Subcutaneous abdominal adipose tissue (tissue), 5 donors: ENCODE measurements around the gene TEX22.

Experiments
- H3K27ac ChIP-seq: one replicate; pipeline ENCODE4 v1.7.0; 2013; ENCODE audit warnings: low read depth, mild to moderate bottlenecking, inconsistent platforms, low read length, moderate library complexity
- H3K27me3 ChIP-seq, 5 donors: one replicate each; pipeline ENCODE4 v1.7.0; 2013; ENCODE audit warnings: low read length in 5 of 5, inconsistent platforms in 1 of 5; ENCODE audit not compliant: control insufficient read depth in 5 of 5, insufficient read depth in 4 of 5
- H3K36me3 ChIP-seq, 5 donors: one replicate each; pipeline ENCODE4 v1.7.0; 2013; ENCODE audit warnings: low read length in 5 of 5; ENCODE audit not compliant: control insufficient read depth in 5 of 5, insufficient read depth in 5 of 5
- H3K4me1 ChIP-seq, 5 donors: one replicate each; pipeline ENCODE4 v1.7.0; 2013; ENCODE audit warnings: low read length in 5 of 5, mild to moderate bottlenecking in 3 of 5, moderate library complexity in 1 of 5; ENCODE audit not compliant: control insufficient read depth in 5 of 5, insufficient read depth in 5 of 5
- H3K4me3 ChIP-seq, 5 donors: one replicate each; pipeline ENCODE4 v1.7.0; 2013; ENCODE audit warnings: low read length in 5 of 5, low read depth in 1 of 5
- H3K9ac ChIP-seq, 5 donors: one replicate each; pipeline ENCODE4 v1.7.0; 2013; ENCODE audit warnings: low read length in 5 of 5, mild to moderate bottlenecking in 4 of 5, moderate library complexity in 3 of 5
- H3K9me3 ChIP-seq, 5 donors: one replicate each; pipeline ENCODE4 v1.7.0; 2013; ENCODE audit warnings: low read length in 5 of 5; ENCODE audit not compliant: control insufficient read depth in 5 of 5
- donor health status: healthy.
- donor health status: healthy.
- donor health status: healthy.
- donor health status: healthy.
- donor health status: healthy.

TEX22 gene

GRCh38 chr14:105365681-105366080, 32.7 kb upstream of the TEX22 start:
- Histone ChIP-seq H3K4me1 (peaks cover 0 to 12% (median 3%) of the 10 kb centered on the region in 5 donors), H3K27ac (no peak overlapping the region), H3K9me3 (no peaks in the 10 kb centered on the region), H3K9ac (no peak overlapping the region), H3K4me3 (no peak overlapping the region), H3K27me3 (no peaks in the 10 kb centered on the region), H3K36me3 (peaks cover 0 to 39% (median 33%) of the 10 kb centered on the region in 5 donors)

- Histone ChIP-seq H3K4me1 (peaks cover 0 to 16% (median 3%) of the 10 kb centered on the region in 5 donors), H3K9ac (no peak overlapping the region), H3K9me3 (no peaks in the 10 kb centered on the region), H3K36me3 (peaks cover 0 to 37% (median 27%) of the 10 kb centered on the region in 5 donors), H3K27me3 (no peaks in the 10 kb centered on the region), H3K27ac (no peak overlapping the region), H3K4me3 (no peak overlapping the region)
Observed at GRCh38 chr14:105366386-105367074, 31.8 kb upstream of the TEX22 start.

GRCh38 chr14:105367116-105368031, 31.0 kb upstream of the TEX22 start:
- Histone ChIP-seq H3K9me3 (no peaks in the 10 kb centered on the region), H3K4me1 (peaks cover 0 to 16% (median 3%) of the 10 kb centered on the region in 5 donors), H3K36me3 (peaks cover 0 to 42% (median 31%) of the 10 kb centered on the region in 5 donors), H3K27me3 (no peaks in the 10 kb centered on the region), H3K9ac (no peak overlapping the region), H3K27ac (no peak overlapping the region), H3K4me3 (no peak overlapping the region)

GRCh38 chr14:105368032-105368417, 30.3 kb upstream of the TEX22 start:
- Histone ChIP-seq H3K27me3 (no peaks in the 10 kb centered on the region), H3K9me3 (no peaks in the 10 kb centered on the region), H3K36me3 (peaks cover 0 to 42% (median 31%) of the 10 kb centered on the region in 5 donors), H3K4me3 (no peak overlapping the region), H3K27ac (no peak overlapping the region), H3K4me1 (peaks cover 0 to 16% (median 3%) of the 10 kb centered on the region in 5 donors), H3K9ac (no peak overlapping the region)

GRCh38 chr14:105368426-105368825, 29.9 kb upstream of the TEX22 start:
- H3K9me3 ChIP-seq = no peaks in the 10 kb centered on the region
- no peak overlapping the region for H3K9ac ChIP-seq
- H3K36me3 ChIP-seq = peaks cover 0 to 42% (median 31%) of the 10 kb centered on the region in 5 donors
- H3K4me3 ChIP-seq = no peak overlapping the region
- no peaks in the 10 kb centered on the region for H3K27me3 ChIP-seq
- peaks cover 0 to 16% (median 3%) of the 10 kb centered on the region in 5 donors for H3K4me1 ChIP-seq
- H3K27ac ChIP-seq = no peak overlapping the region

GRCh38 chr14:105368910-105369652, 29.3 kb upstream of the TEX22 start:
- Histone ChIP-seq H3K36me3 (peaks cover 0 to 42% (median 31%) of the 10 kb centered on the region in 5 donors), H3K27ac (no peak overlapping the region), H3K4me3 (no peak overlapping the region), H3K9ac (no peak overlapping the region), H3K9me3 (no peaks in the 10 kb centered on the region), H3K27me3 (no peaks in the 10 kb centered on the region), H3K4me1 (peaks cover 0 to 12% (median 3%) of the 10 kb centered on the region in 5 donors)

- no peaks in the 10 kb centered on the region for H3K9me3 ChIP-seq
- no peak overlapping the region for H3K27ac ChIP-seq
Observed at GRCh38 chr14:105369653-105370040, 28.7 kb upstream of the TEX22 start.

GRCh38 chr14:105374389-105374788, 23.9 kb upstream of the TEX22 start:
- peaks cover 0 to 18% (median 12%) of the 10 kb centered on the region in 5 donors for H3K36me3 ChIP-seq
- H3K27ac ChIP-seq = no peak overlapping the region

More at GRCh38 chr14:105369653-105370040, 28.7 kb upstream of the TEX22 start:
- H3K9ac ChIP-seq = no peak overlapping the region
- no peak overlapping the region for H3K4me3 ChIP-seq
- H3K27me3 ChIP-seq = no peaks in the 10 kb centered on the region
- H3K36me3 ChIP-seq = peaks cover 0 to 42% (median 31%) of the 10 kb centered on the region in 5 donors
- H3K4me1 ChIP-seq = peaks cover 0 to 8% (median 3%) of the 10 kb centered on the region in 5 donors

GRCh38 chr14:105375635-105376057, 22.7 kb upstream of the TEX22 start:
- no peaks in the 10 kb centered on the region for H3K9me3 ChIP-seq
- H3K4me3 ChIP-seq = no peak overlapping the region
- H3K9ac ChIP-seq = no peak overlapping the region
- no peaks in the 10 kb centered on the region for H3K27me3 ChIP-seq
- peaks cover 0 to 20% (median 12%) of the 10 kb centered on the region in 5 donors for H3K36me3 ChIP-seq
- H3K27ac ChIP-seq = no peak overlapping the region
- peaks cover 0 to 4% (median 3%) of the 10 kb centered on the region in 5 donors for H3K4me1 ChIP-seq

More at GRCh38 chr14:105374389-105374788, 23.9 kb upstream of the TEX22 start:
- H3K27me3 ChIP-seq = no peaks in the 10 kb centered on the region
- peaks cover 0 to 4% (median 3%) of the 10 kb centered on the region in 5 donors for H3K4me1 ChIP-seq
- H3K4me3 ChIP-seq = no peak overlapping the region
- no peaks in the 10 kb centered on the region for H3K9me3 ChIP-seq
- H3K9ac ChIP-seq = no peak overlapping the region
